ENCODE measurements around the gene TOX4. TPM values are rescaled to one million over a fixed set of nuclear protein-coding genes. Genes with fewer than 3 reads are reported as not detected.

Gene TOX4
- total and polyA plus RNA-seq, 9 donors, result 21.8 to 75.3 (median 64.4) TPM

DNA sequence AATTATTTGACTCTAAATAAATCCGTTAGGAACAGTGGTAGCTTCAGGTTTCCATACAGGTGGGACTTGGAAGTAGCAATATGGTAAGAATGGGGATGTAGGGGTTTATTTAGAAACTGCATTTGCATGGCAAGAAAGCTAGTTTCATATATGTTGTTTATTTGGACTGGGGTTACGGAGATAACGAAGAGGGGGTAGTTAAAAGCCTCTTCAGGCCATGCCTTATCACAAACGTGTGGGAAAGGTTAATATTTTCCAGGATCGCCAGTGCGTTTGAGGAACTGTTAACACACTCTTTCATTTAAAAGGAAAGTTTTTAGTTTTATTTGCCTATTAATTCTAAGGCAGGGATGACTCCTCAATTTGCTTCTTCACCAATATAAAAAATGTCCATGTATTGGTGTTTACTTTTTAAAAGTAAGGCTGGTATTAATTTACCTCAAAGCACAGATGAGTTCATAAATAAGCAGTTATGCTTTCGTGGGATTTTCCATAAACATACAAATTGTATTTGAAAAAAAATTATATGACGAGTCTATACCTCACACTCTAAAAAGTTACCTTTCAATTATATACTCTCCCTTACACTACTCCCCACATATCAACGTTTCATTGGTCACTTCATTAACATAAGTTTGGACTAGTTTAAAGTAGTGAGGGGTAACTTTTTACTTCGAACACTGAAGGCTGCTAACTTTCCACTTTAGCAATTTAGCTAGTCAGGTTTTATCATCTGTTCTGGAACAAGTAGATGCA, 1.1 kb upstream of the TOX4 start:
- H3K4me1 ChIP-seq (ENCODE audit: insufficient read depth), result peaks cover 5% of the 10 kb centered on the region
- no peaks in the 10 kb centered on the region for H3K36me3 ChIP-seq
- DNase-seq, result no peak
- WGBS, 3 donors, result 26 to 33% (median 31%) methylated on average over 10 of the region's 10 CpGs
- H3K4me3 ChIP-seq, result peak overlapping the region; percentile 79
- no peaks in the 10 kb centered on the region for H3K9me3 ChIP-seq
- no peaks in the 10 kb centered on the region for H3K27me3 ChIP-seq
- TF ChIP-seq, protein P1, sequence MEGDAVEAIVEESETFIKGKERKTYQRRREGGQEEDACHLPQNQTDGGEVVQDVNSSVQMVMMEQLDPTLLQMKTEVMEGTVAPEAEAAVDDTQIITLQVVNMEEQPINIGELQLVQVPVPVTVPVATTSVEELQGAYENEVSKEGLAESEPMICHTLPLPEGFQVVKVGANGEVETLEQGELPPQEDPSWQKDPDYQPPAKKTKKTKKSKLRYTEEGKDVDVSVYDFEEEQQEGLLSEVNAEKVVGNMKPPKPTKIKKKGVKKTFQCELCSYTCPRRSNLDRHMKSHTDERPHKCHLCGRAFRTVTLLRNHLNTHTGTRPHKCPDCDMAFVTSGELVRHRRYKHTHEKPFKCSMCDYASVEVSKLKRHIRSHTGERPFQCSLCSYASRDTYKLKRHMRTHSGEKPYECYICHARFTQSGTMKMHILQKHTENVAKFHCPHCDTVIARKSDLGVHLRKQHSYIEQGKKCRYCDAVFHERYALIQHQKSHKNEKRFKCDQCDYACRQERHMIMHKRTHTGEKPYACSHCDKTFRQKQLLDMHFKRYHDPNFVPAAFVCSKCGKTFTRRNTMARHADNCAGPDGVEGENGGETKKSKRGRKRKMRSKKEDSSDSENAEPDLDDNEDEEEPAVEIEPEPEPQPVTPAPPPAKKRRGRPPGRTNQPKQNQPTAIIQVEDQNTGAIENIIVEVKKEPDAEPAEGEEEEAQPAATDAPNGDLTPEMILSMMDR (IDR thresholded peaks at IDR 0.05), result no peak
- no peak for TF ChIP-seq POLR2A (IDR thresholded peaks at IDR 0.05)
- TF ChIP-seq EP300 (IDR thresholded peaks at IDR 0.05), result no peak
- intact Hi-C loops (cut with DNase I), result loop anchor here in 1 of 4 donors (2.0 kb wide), 1 partner anchor 19 kb away; the partner anchor contains the start of gene CHD8
- peak overlapping the region in 1 of 2 donors; percentile 66 for H3K27ac ChIP-seq

DNA sequence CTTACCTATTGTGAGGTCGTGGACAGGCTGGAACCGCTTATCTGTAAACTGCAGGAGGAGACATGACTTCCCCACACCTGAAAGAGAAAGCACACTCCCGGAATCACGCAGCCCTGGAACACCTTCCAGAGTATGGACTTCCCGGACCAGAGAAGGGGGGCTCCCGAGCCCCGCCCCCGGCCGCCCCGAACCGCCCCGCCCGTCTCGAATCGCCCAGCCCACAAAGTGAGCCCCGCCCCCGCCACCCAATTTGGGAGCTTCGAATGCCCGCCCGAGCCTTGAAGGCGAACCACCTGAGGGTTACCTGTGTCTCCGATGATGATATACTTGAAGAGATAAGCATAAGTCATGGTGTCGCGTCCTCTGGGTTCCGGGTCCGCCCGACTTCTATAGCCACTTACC, 471 bp upstream of the TOX4 start:
- 1% methylated on average over 22 to 27 of the region's 27 CpGs for WGBS, 3 donors
- H3K4me1 ChIP-seq (ENCODE audit: insufficient read depth), result peaks cover 5% of the 10 kb centered on the region
- intact Hi-C loops (cut with DNase I), result loop anchor here in 1 of 4 donors (2.0 kb wide), 1 partner anchor 20 kb away; the partner anchor contains the start of gene CHD8
- peak overlapping the region; percentile 58 to 66 for H3K27ac ChIP-seq
- DNase-seq, result peak; percentile 80 to 92 (median 87)
- H3K36me3 ChIP-seq, result no peaks in the 10 kb centered on the region
- no peaks in the 10 kb centered on the region for H3K27me3 ChIP-seq
- H3K9me3 ChIP-seq, result no peaks in the 10 kb centered on the region
- TF ChIP-seq POLR2A (IDR thresholded peaks at IDR 0.05) (no peak), EP300 (IDR thresholded peaks at IDR 0.05) (no peak)
- TF ChIP-seq, protein P1 (IDR thresholded peaks at IDR 0.05), result no peak
- peak overlapping the region; percentile 79 for H3K4me3 ChIP-seq

DNA sequence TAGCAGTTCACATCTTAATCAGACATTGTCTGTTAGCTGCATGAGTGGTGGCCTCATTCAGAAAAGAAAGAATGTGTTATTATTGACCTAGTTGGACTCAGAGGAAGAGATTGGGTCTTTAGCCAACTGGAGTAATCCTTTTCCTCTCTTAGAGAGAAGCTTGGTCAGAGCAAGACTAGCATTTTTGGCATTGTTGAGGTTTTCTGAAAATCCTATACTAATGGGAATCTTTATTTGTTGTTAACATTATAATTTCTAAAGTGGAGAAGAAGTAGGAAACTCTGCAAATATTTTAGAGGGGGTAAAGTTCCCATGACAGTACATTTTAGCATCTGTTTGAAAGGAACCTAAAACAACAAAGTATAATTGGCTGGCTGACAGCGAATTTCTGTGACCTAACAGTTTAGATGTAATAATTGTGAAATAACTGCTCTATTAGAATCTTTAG, 9.7 kb downstream of the TOX4 start:
- no peaks in the 10 kb centered on the region for H3K9me3 ChIP-seq
- WGBS, 3 donors, result 49 to 63% (median 55%) methylated on average over 1 of the region's 1 CpG
- no peak for DNase-seq
- no peak overlapping the region for H3K27ac ChIP-seq
- TF ChIP-seq POLR2A (IDR thresholded peaks at IDR 0.05) (no peak), EP300 (IDR thresholded peaks at IDR 0.05) (no peak)
- TF ChIP-seq, protein P1 (IDR thresholded peaks at IDR 0.05), result no peak
- no peaks in the 10 kb centered on the region for H3K36me3 ChIP-seq
- intact Hi-C loops (cut with DNase I), result no loop called here
- H3K27me3 ChIP-seq, result no peaks in the 10 kb centered on the region
- no peak overlapping the region for H3K4me3 ChIP-seq
- no peaks in the 10 kb centered on the region for H3K4me1 ChIP-seq (ENCODE audit: insufficient read depth)

GRCh38 chr14:21494902-21495762, 18.1 kb downstream of the TOX4 start:
- no peak for DNase-seq
- Histone ChIP-seq H3K36me3 (no peaks in the 10 kb centered on the region), H3K9me3 (no peaks in the 10 kb centered on the region), H3K27me3 (no peaks in the 10 kb centered on the region), H3K27ac (no peak overlapping the region), H3K4me3 (no peak overlapping the region), H3K4me1 (ENCODE audit: insufficient read depth) (no peaks in the 10 kb centered on the region)
- no peak for TF ChIP-seq POLR2A (IDR thresholded peaks at IDR 0.05)
- TF ChIP-seq, protein P1 (IDR thresholded peaks at IDR 0.05), result no peak
- intact Hi-C loops (cut with DNase I), result no loop called here
- WGBS, 3 donors, result 45 to 70% (median 68%) methylated on average over 2 of the region's 2 CpGs

All from ovary (tissue), 9 donors.